Spleen (tissue), 7 donors: Measurements from ENCODE around the gene PTPRM.

Experiments used
- CTCF ChIP-seq, 11 experiments: fragments of 200-600 bp in 7 of 11; fragments of 450-650 bp in 4 of 11; sonication (generic) in 4 of 11; IDR thresholded peaks in 8 of 11; conservative IDR thresholded peaks in 3 of 11; 1 replicate in 7 of 11; 2 replicates in 4 of 11; pipeline versions ENCODE4 v1.4.0 to v1.8.0; 2016 to 2021; ENCODE audit warnings: antibody characterized with exemption in 11 of 11, inconsistent platforms in 4 of 11, mild to moderate bottlenecking in 1 of 11
- POLR2A ChIP-seq, 3 donors: fragments of 450-650 bp; IDR thresholded peaks; one replicate each; pipeline ENCODE4 v1.5.1; 2017; ENCODE audit warnings: antibody characterized with exemption in 3 of 3, mild to moderate bottlenecking in 1 of 3
- POLR2AphosphoS5 ChIP-seq, 3 donors: sonication (generic); formaldehyde crosslinking; IDR thresholded peaks; one replicate each; pipeline ENCODE4 v1.5.1; 2017; ENCODE audit warnings: antibody characterized with exemption in 3 of 3
- donor health status: DM: no; HTN: no; CAD: no; lungs with moderate emphysema.
- donor health status: DM: no; HTN: no; CAD: no.
- donor health status: DM: no; HTN: no; CAD: no.

DNA sequence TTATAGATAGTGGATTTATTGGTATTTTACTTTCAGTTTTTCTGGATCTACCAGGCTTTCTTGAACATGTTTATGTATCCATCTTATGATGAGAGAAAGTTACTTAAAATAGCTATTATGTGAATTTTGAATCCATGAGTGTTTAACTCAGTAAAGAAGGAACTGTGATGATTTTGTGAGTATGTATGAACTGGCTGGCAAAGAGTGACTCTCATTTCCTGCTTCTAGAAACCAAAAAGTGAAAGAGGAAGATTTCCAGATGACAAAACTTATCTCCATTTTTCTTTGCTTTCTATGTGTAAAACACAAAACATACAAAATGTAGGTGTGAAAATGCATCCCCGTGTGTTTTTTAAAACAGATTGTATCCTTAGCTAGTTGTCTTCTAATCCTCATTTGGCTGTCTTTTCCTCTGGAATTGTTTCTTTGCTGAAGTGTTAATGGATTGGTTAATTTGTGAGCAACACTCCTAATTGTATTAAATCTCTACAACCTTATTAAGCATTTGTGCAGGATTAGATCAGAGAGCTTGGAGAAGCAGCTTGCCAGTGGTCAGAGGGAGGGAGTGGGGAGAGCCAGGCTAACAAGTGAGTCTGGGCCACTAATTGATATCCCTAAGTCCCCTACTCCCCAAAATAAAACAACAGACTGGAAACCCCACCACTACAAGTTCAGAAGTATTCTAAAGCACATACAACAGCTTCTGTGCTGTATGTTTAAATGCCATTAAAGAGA lies 23.9 kb downstream of the PTPRM start:
- TF ChIP-seq CTCF (IDR thresholded peaks at IDR 0.05 in 8 of 11, conservative IDR thresholded peaks at IDR 0.05 in 3 of 11) = no peak
- TF ChIP-seq POLR2A (IDR thresholded peaks at IDR 0.05) = no peak
- no peak for TF ChIP-seq POLR2AphosphoS5 (IDR thresholded peaks at IDR 0.05)
